DND-41 (cell line): ENCODE results near the gene BAHCC1.
"Not testable (repeated sequence)": the region's sequence is repeated elsewhere in the genome, so short reads cannot be mapped to it uniquely, and the experiment has no call there.

ENCODE experiments used
- ATAC-seq: fragments of 200-7000 bp; cut with Tn5 transposase; 3 replicates; pipeline ENCODE4 v1.9.1; 2021; ENCODE audit warnings: low read depth; ENCODE audit not compliant: insufficient read depth
- DNase-seq: peaks from one replicate; pipeline ENCODE4 v3.0.0-alpha.2; 2020
- H2AFZ ChIP-seq: 2 replicates; pipeline ENCODE4 v1.6.0; 2012; ENCODE audit warnings: low read depth, low read length
- H3K27ac ChIP-seq: 2 replicates; pipeline ENCODE4 v1.5.1; 2012; ENCODE audit warnings: low read length, inconsistent platforms
- H3K27me3 ChIP-seq: fragments of 200-600 bp; sonication (generic); 2 replicates; pipeline ENCODE4 v1.6.0; 2012; ENCODE audit warnings: low read length, mild to moderate bottlenecking, inconsistent platforms; ENCODE audit not compliant: insufficient read depth, poor library complexity
- H3K36me3 ChIP-seq: 2 replicates; pipeline ENCODE4 v1.5.1; 2012; ENCODE audit warnings: low read length, inconsistent platforms; ENCODE audit not compliant: insufficient read depth
- H3K4me1 ChIP-seq: 2 replicates; pipeline ENCODE4 v1.5.1; 2012; ENCODE audit warnings: mild to moderate bottlenecking, low read length; ENCODE audit not compliant: insufficient read depth
- H3K4me2 ChIP-seq: 2 replicates; pipeline ENCODE4 v1.6.0; 2012; ENCODE audit warnings: mild to moderate bottlenecking, moderate library complexity, low read length, inconsistent platforms; ENCODE audit not compliant: insufficient read depth
- H3K4me3 ChIP-seq, 2 experiments: fragments of 200-600 bp in 1 of 2; shearing (Covaris generic) in 1 of 2; 2 replicates each; pipeline ENCODE4 v1.5.1; 2012 to 2016; ENCODE audit warnings: inconsistent platforms in 2 of 2, low read length in 2 of 2, mild to moderate bottlenecking in 2 of 2, low read depth in 1 of 2, moderate library complexity in 1 of 2
- H3K79me2 ChIP-seq: 2 replicates; pipeline ENCODE4 v1.6.0; 2012; ENCODE audit warnings: low read length, inconsistent platforms; ENCODE audit not compliant: insufficient read depth
- H3K9ac ChIP-seq: 2 replicates; pipeline ENCODE4 v1.6.0; 2012; ENCODE audit warnings: low read depth, mild to moderate bottlenecking, inconsistent platforms, low read length, moderate library complexity
- H3K9me3 ChIP-seq: 2 replicates; pipeline ENCODE4 v1.5.1; 2012; ENCODE audit warnings: low read length, moderate library complexity, mild to moderate bottlenecking, inconsistent platforms; ENCODE audit not compliant: insufficient read depth, severe bottlenecking
- H4K20me1 ChIP-seq: 2 replicates; pipeline ENCODE4 v1.6.0; 2012; ENCODE audit warnings: low read length; ENCODE audit not compliant: insufficient read depth
- EZH2 ChIP-seq: IDR thresholded peaks from 3 replicates; pipeline ENCODE4 v1.6.1; 2012; ENCODE audit warnings: borderline replicate concordance, low read depth, mild to moderate bottlenecking, moderate library complexity, low read length, inconsistent platforms; ENCODE audit not compliant: severe bottlenecking
- TF ChIP-seq, protein P1 (sequence below): IDR thresholded peaks from 2 replicates; pipeline ENCODE4 v1.5.1; 2012; ENCODE audit warnings: borderline replicate concordance, low read length, moderate library complexity, mild to moderate bottlenecking; ENCODE audit not compliant: poor library complexity, severe bottlenecking; ENCODE audit errors: extremely low read depth

The BAHCC1 gene

DNA sequence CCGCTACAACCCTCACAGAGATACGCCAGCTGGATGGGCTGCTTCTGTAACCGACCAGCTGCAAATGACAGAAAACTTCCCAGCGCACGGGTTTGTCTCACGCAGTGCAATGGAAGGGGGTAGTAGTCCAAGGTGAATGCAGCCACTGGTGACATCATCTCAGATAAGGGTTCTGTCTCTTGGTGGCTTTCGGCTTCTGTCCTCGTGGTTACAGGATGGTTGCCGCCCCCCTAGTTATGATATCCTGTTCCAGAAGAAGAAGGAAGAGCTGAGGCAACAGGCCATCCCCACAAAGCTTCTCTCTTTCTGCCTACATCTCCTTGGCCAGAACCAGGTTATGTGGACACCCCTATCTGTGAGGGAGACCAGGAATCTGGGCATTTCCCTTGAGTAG is 40.3 kb upstream of the BAHCC1 start:
- TF ChIP-seq, protein P1, sequence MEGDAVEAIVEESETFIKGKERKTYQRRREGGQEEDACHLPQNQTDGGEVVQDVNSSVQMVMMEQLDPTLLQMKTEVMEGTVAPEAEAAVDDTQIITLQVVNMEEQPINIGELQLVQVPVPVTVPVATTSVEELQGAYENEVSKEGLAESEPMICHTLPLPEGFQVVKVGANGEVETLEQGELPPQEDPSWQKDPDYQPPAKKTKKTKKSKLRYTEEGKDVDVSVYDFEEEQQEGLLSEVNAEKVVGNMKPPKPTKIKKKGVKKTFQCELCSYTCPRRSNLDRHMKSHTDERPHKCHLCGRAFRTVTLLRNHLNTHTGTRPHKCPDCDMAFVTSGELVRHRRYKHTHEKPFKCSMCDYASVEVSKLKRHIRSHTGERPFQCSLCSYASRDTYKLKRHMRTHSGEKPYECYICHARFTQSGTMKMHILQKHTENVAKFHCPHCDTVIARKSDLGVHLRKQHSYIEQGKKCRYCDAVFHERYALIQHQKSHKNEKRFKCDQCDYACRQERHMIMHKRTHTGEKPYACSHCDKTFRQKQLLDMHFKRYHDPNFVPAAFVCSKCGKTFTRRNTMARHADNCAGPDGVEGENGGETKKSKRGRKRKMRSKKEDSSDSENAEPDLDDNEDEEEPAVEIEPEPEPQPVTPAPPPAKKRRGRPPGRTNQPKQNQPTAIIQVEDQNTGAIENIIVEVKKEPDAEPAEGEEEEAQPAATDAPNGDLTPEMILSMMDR = no peak
- no peak for TF ChIP-seq EZH2
- Histone ChIP-seq H3K27ac (no peak overlapping the region), H3K4me2 (no peak overlapping the region), H2AFZ (no peak overlapping the region), H3K9me3 (no peaks in the 10 kb centered on the region), H4K20me1 (no peaks in the 10 kb centered on the region), H3K79me2 (no peaks in the 10 kb centered on the region), H3K36me3 (no peaks in the 10 kb centered on the region), H3K9ac (no peak overlapping the region), H3K4me1 (no peaks in the 10 kb centered on the region), H3K4me3 (no peak overlapping the region), H3K27me3 (no peaks in the 10 kb centered on the region)
- ATAC-seq (no peak), DNase-seq (no peak)

DNA sequence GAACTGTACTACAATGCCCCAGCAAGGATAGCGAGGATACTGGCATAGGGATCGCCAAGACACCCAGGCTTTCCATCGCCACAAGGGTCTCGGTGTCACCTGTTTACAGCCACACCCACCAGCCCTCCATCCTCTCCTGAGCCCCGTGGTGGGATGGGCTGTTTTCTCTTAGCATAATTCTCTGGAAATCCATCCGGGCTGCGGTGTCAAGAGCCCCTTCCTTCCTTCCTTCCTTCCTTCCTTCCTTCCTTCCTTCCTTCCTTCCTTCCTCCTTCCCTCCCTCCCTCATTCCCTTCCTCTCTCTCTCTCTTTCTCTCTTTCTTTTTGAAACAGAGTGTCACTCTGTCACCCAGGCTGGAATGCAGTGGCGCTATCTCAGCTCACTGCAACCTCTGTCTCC is 36.0 kb upstream of the BAHCC1 start:
- no peak for TF ChIP-seq EZH2
- TF ChIP-seq, protein P1 = no peak
- Histone ChIP-seq H3K27me3 (peaks cover 4% of the 10 kb centered on the region), H3K36me3 (no peaks in the 10 kb centered on the region), H4K20me1 (no peaks in the 10 kb centered on the region), H3K9ac (no peak overlapping the region), H2AFZ (no peak overlapping the region), H3K4me1 (no peaks in the 10 kb centered on the region), H3K4me3 (no peak overlapping the region), H3K27ac (no peak overlapping the region), H3K79me2 (no peaks in the 10 kb centered on the region), H3K4me2 (no peak overlapping the region), H3K9me3 (no peaks in the 10 kb centered on the region)
- ATAC-seq (no peak), DNase-seq (no peak)

DNA sequence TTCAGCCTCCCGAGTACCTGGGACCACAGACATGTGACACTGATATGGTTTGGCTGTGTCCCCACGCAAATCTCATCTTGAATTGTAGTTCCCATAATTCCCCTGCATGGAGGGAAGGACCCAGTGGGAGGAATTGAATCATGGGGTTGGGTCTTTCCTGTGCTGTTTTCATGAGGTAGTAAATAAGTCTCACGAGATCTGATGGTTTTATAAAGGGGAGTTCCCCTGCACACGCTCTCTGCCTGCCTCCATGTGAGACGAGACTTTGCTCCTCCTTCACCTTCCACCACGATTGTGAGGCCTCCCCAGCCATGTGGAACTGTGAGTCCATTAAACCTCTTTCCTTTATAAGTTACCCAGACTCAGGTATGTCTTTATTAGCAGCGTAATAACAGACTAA is 33.3 kb upstream of the BAHCC1 start:
- not testable (repeated sequence) for DNase-seq, H3K9me3 ChIP-seq, ATAC-seq, H3K9ac ChIP-seq, H2AFZ ChIP-seq, H3K36me3 ChIP-seq, H3K4me1 ChIP-seq, H4K20me1 ChIP-seq, H3K4me2 ChIP-seq, H3K79me2 ChIP-seq, H3K4me3 ChIP-seq, H3K27ac ChIP-seq
- H3K27me3 ChIP-seq = peaks cover 18% of the 10 kb centered on the region

DNA sequence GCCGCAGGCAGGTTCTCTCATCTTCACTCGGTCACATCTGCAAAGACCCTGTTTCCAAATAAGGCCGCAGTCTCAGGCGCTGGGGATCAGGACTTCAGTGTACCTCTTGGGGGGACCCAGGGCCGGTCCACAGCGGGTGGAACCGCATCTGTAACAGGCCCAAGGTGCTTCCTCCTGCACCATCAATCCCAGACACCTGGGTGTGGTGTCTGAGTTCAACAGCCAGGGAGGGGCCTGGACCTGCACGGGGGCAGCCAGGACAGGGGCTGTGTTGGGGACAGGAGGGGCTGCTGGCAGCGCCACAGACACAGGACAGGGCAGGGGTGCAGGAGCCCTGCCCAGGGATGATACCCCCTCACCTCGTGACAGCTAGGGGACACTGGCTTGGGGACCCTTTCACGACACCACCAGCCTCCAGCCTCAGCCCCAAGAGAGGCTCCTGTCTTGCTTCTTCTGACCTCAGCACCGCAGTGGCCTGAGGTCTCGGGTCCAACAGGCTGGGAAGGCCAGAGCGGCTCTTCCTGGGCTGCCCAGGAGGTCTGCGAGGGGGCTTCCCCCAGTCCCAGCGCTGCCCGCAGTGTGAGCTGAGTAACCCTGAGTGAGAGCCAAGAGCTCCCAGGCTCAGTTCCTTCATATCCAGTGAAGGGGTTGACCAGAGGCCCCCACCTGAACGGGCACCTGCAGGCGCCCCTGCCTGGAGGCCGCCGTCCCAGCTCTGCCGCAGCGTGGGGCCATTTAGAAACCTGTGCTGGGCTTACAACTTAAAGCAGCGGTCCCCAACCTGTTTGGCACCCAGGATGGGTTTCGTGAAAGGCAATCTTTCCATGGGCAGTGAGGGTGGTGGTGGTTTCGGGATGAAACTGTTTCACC is 30.7 kb upstream of the BAHCC1 start:
- DNase-seq (no peak), ATAC-seq (no peak)
- H3K36me3 ChIP-seq = no peaks in the 10 kb centered on the region
- no peaks in the 10 kb centered on the region for H3K9me3 ChIP-seq
- no peak overlapping the region for H3K9ac ChIP-seq
- H3K4me1 ChIP-seq = peaks cover 9% of the 10 kb centered on the region
- peaks cover 18% of the 10 kb centered on the region for H3K27me3 ChIP-seq
- H2AFZ ChIP-seq = no peak overlapping the region
- no peaks in the 10 kb centered on the region for H3K79me2 ChIP-seq
- H4K20me1 ChIP-seq = peaks cover 8% of the 10 kb centered on the region; the same call in 1 of the 2 replicates
- H3K27ac ChIP-seq = no peak overlapping the region
- H3K4me2 ChIP-seq = no peak overlapping the region
- TF ChIP-seq, protein P1 = no peak
- H3K4me3 ChIP-seq = no peak overlapping the region
